ENCODE results near the gene GABRG3. TPM values are rescaled to one million over a fixed set of nuclear protein-coding genes. Genes with fewer than 3 reads are reported as not detected.

The GABRG3 gene
- total and polyA plus RNA-seq, 3 donors from 2014 or later: 3.7 to 13.4 (median 6.9) TPM

- H3K4me3 ChIP-seq: no peak overlapping the region
- H3K4me1 ChIP-seq: no peaks in the 10 kb centered on the region
- no peaks in the 10 kb centered on the region for H3K36me3 ChIP-seq (ENCODE audit: low read depth, missing control alignments)
- no peaks in the 10 kb centered on the region for H3K27me3 ChIP-seq
- intact Hi-C loops (cut with DNase I; ENCODE audit: low total_unique reads): no loop called here
- TF ChIP-seq CTCF (IDR thresholded peaks at IDR 0.05) (no peak), POLR2A (IDR thresholded peaks at IDR 0.05) (no peak)
- WGBS, 2 donors: 72 to 78% methylated on average over 4 of the region's 4 CpGs
- H3K27ac ChIP-seq: no peak overlapping the region
- H3K9me3 ChIP-seq: no peaks in the 10 kb centered on the region
- no peak for DNase-seq
Observed at GRCh38 chr15:27220199-27220598, 249.2 kb downstream of the GABRG3 start.

- 60 to 76% methylated on average over 3 to 4 of the region's 4 CpGs for WGBS, 2 donors
- H3K27ac ChIP-seq: no peak overlapping the region
- no peak for TF ChIP-seq POLR2A (IDR thresholded peaks at IDR 0.05)
- no peak for TF ChIP-seq CTCF (IDR thresholded peaks at IDR 0.05)
- no peak for DNase-seq
- intact Hi-C loops (cut with DNase I; ENCODE audit: low total_unique reads): no loop called here
- no peaks in the 10 kb centered on the region for H3K4me1 ChIP-seq
- no peak overlapping the region for H3K4me3 ChIP-seq
- no peaks in the 10 kb centered on the region for H3K9me3 ChIP-seq
- no peaks in the 10 kb centered on the region for H3K36me3 ChIP-seq (ENCODE audit: low read depth, missing control alignments)
- H3K27me3 ChIP-seq: no peaks in the 10 kb centered on the region
Observed at GRCh38 chr15:27222479-27222878, 251.5 kb downstream of the GABRG3 start.

GRCh38 chr15:27223179-27223578 lies 252.2 kb downstream of the GABRG3 start:
- TF ChIP-seq POLR2A (IDR thresholded peaks at IDR 0.05) (no peak), CTCF (IDR thresholded peaks at IDR 0.05) (no peak)
- intact Hi-C loops (cut with DNase I; ENCODE audit: low total_unique reads): no loop called here
- Histone ChIP-seq H3K4me1 (no peaks in the 10 kb centered on the region), H3K27ac (no peak overlapping the region), H3K36me3 (ENCODE audit: low read depth, missing control alignments) (no peaks in the 10 kb centered on the region), H3K27me3 (no peaks in the 10 kb centered on the region), H3K4me3 (no peak overlapping the region), H3K9me3 (no peaks in the 10 kb centered on the region)
- 40 to 50% methylated on average over 2 of the region's 2 CpGs for WGBS, 2 donors
- no peak for DNase-seq

- Histone ChIP-seq H3K36me3 (ENCODE audit: low read depth, missing control alignments) (no peaks in the 10 kb centered on the region), H3K4me1 (no peaks in the 10 kb centered on the region), H3K27me3 (no peaks in the 10 kb centered on the region), H3K9me3 (no peaks in the 10 kb centered on the region), H3K4me3 (no peak overlapping the region), H3K27ac (no peak overlapping the region)
- TF ChIP-seq CTCF (IDR thresholded peaks at IDR 0.05) (no peak), POLR2A (IDR thresholded peaks at IDR 0.05) (no peak)
- no peak for DNase-seq
- 72 to 74% methylated on average over 2 of the region's 2 CpGs for whole genome bisulfite sequencing, 2 donors
- intact Hi-C loops (cut with DNase I; ENCODE audit: low total_unique reads): no loop called here
Observed at GRCh38 chr15:27231811-27232210, 260.8 kb downstream of the GABRG3 start.

- WGBS, 2 donors: 74 to 79% methylated on average over 4 of the region's 4 CpGs
- Histone ChIP-seq H3K36me3 (ENCODE audit: low read depth, missing control alignments) (no peaks in the 10 kb centered on the region), H3K27ac (no peak overlapping the region), H3K9me3 (no peaks in the 10 kb centered on the region), H3K4me3 (no peak overlapping the region), H3K4me1 (no peaks in the 10 kb centered on the region), H3K27me3 (no peaks in the 10 kb centered on the region)
- intact Hi-C loops (cut with DNase I; ENCODE audit: low total_unique reads): no loop called here
- no peak for DNase-seq
- no peak for TF ChIP-seq CTCF (IDR thresholded peaks at IDR 0.05)
Observed at GRCh38 chr15:27232876-27233275, 261.9 kb downstream of the GABRG3 start.
